Duodenal mucosa (tissue), 2 donors: ENCODE data around the gene NAA10.

Experiments used
- H3K27ac ChIP-seq: one replicate; pipeline ENCODE4 v1.7.0; 2013; ENCODE audit warnings: low read depth, low read length
- H3K27me3 ChIP-seq, 2 donors: one replicate each; pipeline ENCODE4 v1.7.0; 2013; ENCODE audit warnings: low read length in 2 of 2, control low read depth in 1 of 2; ENCODE audit not compliant: insufficient read depth in 2 of 2, control insufficient read depth in 1 of 2
- H3K36me3 ChIP-seq, 2 donors: one replicate each; pipeline ENCODE4 v1.7.0; 2013; ENCODE audit warnings: low read length in 2 of 2, control low read depth in 1 of 2; ENCODE audit not compliant: insufficient read depth in 2 of 2, control insufficient read depth in 1 of 2
- H3K4me1 ChIP-seq, 2 donors: one replicate each; pipeline ENCODE4 v1.7.0; 2013; ENCODE audit warnings: low read length in 2 of 2, control low read depth in 1 of 2; ENCODE audit not compliant: insufficient read depth in 2 of 2, control insufficient read depth in 1 of 2
- H3K4me3 ChIP-seq, 2 donors: one replicate each; pipeline ENCODE4 v1.7.0; 2013; ENCODE audit warnings: low read length in 2 of 2, low read depth in 1 of 2
- H3K9ac ChIP-seq, 2 donors: one replicate each; pipeline ENCODE4 v1.7.0; 2013; ENCODE audit warnings: low read length in 2 of 2, low read depth in 1 of 2
- H3K9me3 ChIP-seq, 2 donors: one replicate each; pipeline ENCODE4 v1.7.0; 2013; ENCODE audit warnings: low read length in 2 of 2, control low read depth in 1 of 2; ENCODE audit not compliant: control insufficient read depth in 1 of 2

Gene NAA10

GRCh38 chrX:153956044-153956907 lies 21.4 kb upstream of the NAA10 start:
- Histone ChIP-seq H3K9me3 (no peaks in the 10 kb centered on the region), H3K4me1 (no peaks in the 10 kb centered on the region), H3K27ac (no peak overlapping the region), H3K36me3 (peaks cover 17 to 91% of the 10 kb centered on the region in 2 donors), H3K4me3 (no peak overlapping the region), H3K9ac (no peak overlapping the region), H3K27me3 (no peaks in the 10 kb centered on the region)

GRCh38 chrX:153955228-153955732 lies 20.4 kb upstream of the NAA10 start:
- Histone ChIP-seq H3K27me3 (no peaks in the 10 kb centered on the region), H3K36me3 (peaks cover 20 to 91% of the 10 kb centered on the region in 2 donors), H3K4me1 (no peaks in the 10 kb centered on the region), H3K9ac (no peak overlapping the region), H3K4me3 (no peak overlapping the region), H3K27ac (no peak overlapping the region), H3K9me3 (no peaks in the 10 kb centered on the region)

GRCh38 chrX:153954558-153955227 lies 19.9 kb upstream of the NAA10 start:
- H3K4me3 ChIP-seq = no peak overlapping the region
- no peaks in the 10 kb centered on the region for H3K4me1 ChIP-seq
- H3K9me3 ChIP-seq = no peaks in the 10 kb centered on the region
- no peaks in the 10 kb centered on the region for H3K27me3 ChIP-seq
- no peak overlapping the region for H3K9ac ChIP-seq
- H3K36me3 ChIP-seq = peaks cover 20 to 90% of the 10 kb centered on the region in 2 donors
- no peak overlapping the region for H3K27ac ChIP-seq

GRCh38 chrX:153953892-153954557 lies 19.2 kb upstream of the NAA10 start:
- no peaks in the 10 kb centered on the region for H3K9me3 ChIP-seq
- H3K9ac ChIP-seq = no peak overlapping the region
- peaks cover 15 to 86% of the 10 kb centered on the region in 2 donors for H3K36me3 ChIP-seq
- H3K4me1 ChIP-seq = no peaks in the 10 kb centered on the region
- no peak overlapping the region for H3K27ac ChIP-seq
- no peak overlapping the region for H3K4me3 ChIP-seq
- no peaks in the 10 kb centered on the region for H3K27me3 ChIP-seq

- Histone ChIP-seq H3K9ac (no peak overlapping the region), H3K4me3 (no peak overlapping the region), H3K27ac (no peak overlapping the region), H3K27me3 (no peaks in the 10 kb centered on the region), H3K9me3 (no peaks in the 10 kb centered on the region), H3K4me1 (no peaks in the 10 kb centered on the region), H3K36me3 (peaks cover 14 to 80% of the 10 kb centered on the region in 2 donors)
Measured at GRCh38 chrX:153953342-153953830, 18.5 kb upstream of the NAA10 start.

- no peak overlapping the region for H3K9ac ChIP-seq
- no peak overlapping the region for H3K27ac ChIP-seq
- H3K27me3 ChIP-seq = no peaks in the 10 kb centered on the region
- H3K4me3 ChIP-seq = no peak overlapping the region
- H3K9me3 ChIP-seq = no peaks in the 10 kb centered on the region
- peaks cover 8 to 71% of the 10 kb centered on the region in 2 donors for H3K36me3 ChIP-seq
- H3K4me1 ChIP-seq = no peaks in the 10 kb centered on the region
Measured at GRCh38 chrX:153952373-153953026, 17.7 kb upstream of the NAA10 start.

GRCh38 chrX:153951683-153952372 lies 17.0 kb upstream of the NAA10 start:
- Histone ChIP-seq H3K27me3 (no peaks in the 10 kb centered on the region), H3K4me1 (no peaks in the 10 kb centered on the region), H3K9me3 (no peaks in the 10 kb centered on the region), H3K36me3 (peaks cover 8 to 64% of the 10 kb centered on the region in 2 donors), H3K4me3 (no peak overlapping the region), H3K27ac (no peak overlapping the region), H3K9ac (no peak overlapping the region)

- no peak overlapping the region for H3K9ac ChIP-seq
- H3K4me1 ChIP-seq = no peaks in the 10 kb centered on the region
- peaks cover 8 to 48% of the 10 kb centered on the region in 2 donors for H3K36me3 ChIP-seq
- no peak overlapping the region for H3K27ac ChIP-seq
- H3K9me3 ChIP-seq = no peaks in the 10 kb centered on the region
- no peak overlapping the region for H3K4me3 ChIP-seq
- no peaks in the 10 kb centered on the region for H3K27me3 ChIP-seq
Measured at GRCh38 chrX:153950127-153950526, 15.3 kb upstream of the NAA10 start.
